GM19193 (cell line): ENCODE data around the gene GFRA1.

Experiments
- POLR2A ChIP-seq: IDR thresholded peaks from 4 replicates; pipeline ENCODE4 v1.6.1; 2011; ENCODE audit not compliant: insufficient read depth, insufficient read length; ENCODE audit errors: extremely low read depth

The GFRA1 gene

GRCh38 chr10:116281775-116282174 lies 8.8 kb upstream of the GFRA1 start:
- TF ChIP-seq POLR2A: no peak

GRCh38 chr10:116278846-116279245 lies 5.8 kb upstream of the GFRA1 start:
- TF ChIP-seq POLR2A: no peak

- no peak for TF ChIP-seq POLR2A
These were observed 4.0 kb upstream of the GFRA1 start for GRCh38 chr10:116276981-116277380.

GRCh38 chr10:116274064-116274904 lies 1.3 kb upstream of the GFRA1 start:
- no peak for TF ChIP-seq POLR2A

- TF ChIP-seq POLR2A: no peak
These were observed 1.2 kb downstream of the GFRA1 start for GRCh38 chr10:116271593-116272439.

GRCh38 chr10:116270771-116271592 lies 2.0 kb downstream of the GFRA1 start:
- TF ChIP-seq POLR2A: no peak

- TF ChIP-seq POLR2A: no peak
These were observed 2.8 kb downstream of the GFRA1 start for GRCh38 chr10:116270126-116270770.

- no peak for TF ChIP-seq POLR2A
These were observed 3.4 kb downstream of the GFRA1 start for GRCh38 chr10:116269619-116270018.

GRCh38 chr10:116268976-116269375 lies 4.0 kb downstream of the GFRA1 start:
- TF ChIP-seq POLR2A: no peak

- TF ChIP-seq POLR2A: no peak
These were observed 7.3 kb downstream of the GFRA1 start for GRCh38 chr10:116265686-116266085.

- TF ChIP-seq POLR2A: no peak
These were observed 8.9 kb downstream of the GFRA1 start for GRCh38 chr10:116263870-116264655.

GRCh38 chr10:116262678-116263077 lies 10.3 kb downstream of the GFRA1 start:
- TF ChIP-seq POLR2A: no peak

GRCh38 chr10:116260599-116260998 lies 12.4 kb downstream of the GFRA1 start:
- TF ChIP-seq POLR2A: no peak

GRCh38 chr10:116259638-116260037 lies 13.4 kb downstream of the GFRA1 start:
- TF ChIP-seq POLR2A: no peak

GRCh38 chr10:116257785-116258184 lies 15.2 kb downstream of the GFRA1 start:
- TF ChIP-seq POLR2A: no peak
